ENCODE measurements around the gene PFDN4. TPM values are rescaled to one million over a fixed set of nuclear protein-coding genes. Genes with fewer than 3 reads are reported as not detected.
A peak's percentile ranks its signal among the peaks of the same experiment; 100 is the strongest.

Gene PFDN4
- total RNA-seq (86.7 and 148 TPM in 2 replicates), polyA plus RNA-seq (59.7 and 87.0 TPM in 2 replicates), polyA minus RNA-seq (ENCODE audit: low replicate concordance) (0.19 TPM in 1 of 2 replicates, not detected in the other)
- 38.7 and 68.6 TPM in 2 replicates for polyA plus RNA-seq (2012)

- H3K4me3 ChIP-seq (replicated peaks in 1 of 4; ENCODE audit: control extremely low read depth in 1 of 4, insufficient read depth in 1 of 4, low read depth in 3 of 4, low read length in 4 of 4), result peak within 1 kb of the TSS; percentile 79 to 95 (median 87)
- peak; percentile 83 to 88 for DNase-seq (ENCODE audit: low read depth in 2 of 2)
- peaks cover 3% of the 10 kb centered on the region for H4K20me1 ChIP-seq (ENCODE audit: control insufficient read depth, extremely low read depth, insufficient read depth, low read length)
- TF ChIP-seq EZH2 (IDR thresholded peaks at IDR 0.05; ENCODE audit: low read length, missing control alignments) (no peak), CTCF (conservative IDR thresholded peaks at IDR 0.05 in 1 of 2, IDR thresholded peaks at IDR 0.05 in 1 of 2; ENCODE audit: low read depth in 1 of 2, low read length in 2 of 2) (peak; percentile 62 to 80)
- peaks cover 7% of the 10 kb centered on the region for H3K4me1 ChIP-seq (ENCODE audit: control insufficient read depth, extremely low read depth, insufficient read depth, low read length)
- H3K27ac ChIP-seq (ENCODE audit: insufficient read depth, low read length), result peak within 1 kb of the TSS; percentile 100
- H3K27me3 ChIP-seq (ENCODE audit: control insufficient read depth, insufficient read depth, low read length), result no peaks in the 10 kb centered on the region
- H3K36me3 ChIP-seq (ENCODE audit: control insufficient read depth, insufficient read depth, low read length), result no peaks in the 10 kb centered on the region
- H3K4me2 ChIP-seq (ENCODE audit: extremely low read depth, insufficient read depth, low read length), result peak within 1 kb of the TSS; percentile 98
- peaks cover 29% of the 10 kb centered on the region for H3K79me2 ChIP-seq (ENCODE audit: control insufficient read depth, insufficient read depth, low read length)
- H3K9ac ChIP-seq (ENCODE audit: insufficient read depth, low read length), result peak within 1 kb of the TSS; percentile 100
- peak within 1 kb of the TSS; percentile 99 for H2AFZ ChIP-seq (ENCODE audit: low read length)
- no peaks in the 10 kb centered on the region for H3K9me3 ChIP-seq (ENCODE audit: control insufficient read depth, insufficient read depth, low read depth, low read length)
Observed at GRCh38 chr20:54207743-54208547, at the start of gene PFDN4. Gene PFDN4 (plus strand): TSS chr20:54208087. CDS start chr20:54208101, 14 bp downstream.

GRCh38 chr20:54158226-54158625, 49.7 kb upstream of the PFDN4 start:
- Histone ChIP-seq H4K20me1 (ENCODE audit: control insufficient read depth, extremely low read depth, insufficient read depth, low read length) (no peaks in the 10 kb centered on the region), H3K36me3 (ENCODE audit: control insufficient read depth, insufficient read depth, low read length) (no peaks in the 10 kb centered on the region), H3K9me3 (ENCODE audit: control insufficient read depth, insufficient read depth, low read depth, low read length) (no peaks in the 10 kb centered on the region), H2AFZ (ENCODE audit: low read length) (no peak overlapping the region), H3K79me2 (ENCODE audit: control insufficient read depth, insufficient read depth, low read length) (no peaks in the 10 kb centered on the region), H3K4me3 (replicated peaks in 1 of 4; ENCODE audit: control extremely low read depth in 1 of 4, insufficient read depth in 1 of 4, low read depth in 3 of 4, low read length in 4 of 4) (no peak overlapping the region), H3K9ac (ENCODE audit: insufficient read depth, low read length) (no peak overlapping the region), H3K27me3 (ENCODE audit: control insufficient read depth, insufficient read depth, low read length) (peaks cover 7% of the 10 kb centered on the region), H3K4me2 (ENCODE audit: extremely low read depth, insufficient read depth, low read length) (no peak overlapping the region), H3K4me1 (ENCODE audit: control insufficient read depth, extremely low read depth, insufficient read depth, low read length) (no peaks in the 10 kb centered on the region), H3K27ac (ENCODE audit: insufficient read depth, low read length) (no peak overlapping the region)
- DNase-seq (ENCODE audit: low read depth in 2 of 2), result no peak
- TF ChIP-seq EZH2 (IDR thresholded peaks at IDR 0.05; ENCODE audit: low read length, missing control alignments), result no peak
- no peak for TF ChIP-seq CTCF (conservative IDR thresholded peaks at IDR 0.05 in 1 of 2, IDR thresholded peaks at IDR 0.05 in 1 of 2; ENCODE audit: low read depth in 1 of 2, low read length in 2 of 2)

GRCh38 chr20:54158856-54159418, 49.0 kb upstream of the PFDN4 start:
- no peak for TF ChIP-seq EZH2 (IDR thresholded peaks at IDR 0.05; ENCODE audit: low read length, missing control alignments)
- Histone ChIP-seq H3K27ac (ENCODE audit: insufficient read depth, low read length) (no peak overlapping the region), H3K9me3 (ENCODE audit: control insufficient read depth, insufficient read depth, low read depth, low read length) (no peaks in the 10 kb centered on the region), H3K4me2 (ENCODE audit: extremely low read depth, insufficient read depth, low read length) (no peak overlapping the region), H3K27me3 (ENCODE audit: control insufficient read depth, insufficient read depth, low read length) (peaks cover 7% of the 10 kb centered on the region), H3K9ac (ENCODE audit: insufficient read depth, low read length) (no peak overlapping the region), H3K4me1 (ENCODE audit: control insufficient read depth, extremely low read depth, insufficient read depth, low read length) (no peaks in the 10 kb centered on the region), H3K36me3 (ENCODE audit: control insufficient read depth, insufficient read depth, low read length) (no peaks in the 10 kb centered on the region), H3K4me3 (replicated peaks in 1 of 4; ENCODE audit: control extremely low read depth in 1 of 4, insufficient read depth in 1 of 4, low read depth in 3 of 4, low read length in 4 of 4) (no peak overlapping the region), H4K20me1 (ENCODE audit: control insufficient read depth, extremely low read depth, insufficient read depth, low read length) (no peaks in the 10 kb centered on the region), H2AFZ (ENCODE audit: low read length) (no peak overlapping the region), H3K79me2 (ENCODE audit: control insufficient read depth, insufficient read depth, low read length) (no peaks in the 10 kb centered on the region)
- no peak for DNase-seq (ENCODE audit: low read depth in 2 of 2)

Data from fibroblast of lung (primary cell).